LHCN-M2 (cell line): Measurements from ENCODE around the gene PAPPA. TPM values are rescaled to one million over a fixed set of nuclear protein-coding genes. Genes with fewer than 3 reads are reported as not detected.

Experiments used
- DNase-seq: peaks from one replicate; pipeline ENCODE4 v3.0.0-alpha.2; 2012; ENCODE audit warnings: low read depth
- total RNA-seq: library from RNA; depleted of rRNA; stranded (reverse); fragments of >200 nt; gene quantifications from 2 replicates; pipeline ENCODE4 v1.2.3, GENCODE V29; 2014

PAPPA gene
- total RNA-seq, 1 experiment from 2014 or later, result 3.0 TPM

DNA sequence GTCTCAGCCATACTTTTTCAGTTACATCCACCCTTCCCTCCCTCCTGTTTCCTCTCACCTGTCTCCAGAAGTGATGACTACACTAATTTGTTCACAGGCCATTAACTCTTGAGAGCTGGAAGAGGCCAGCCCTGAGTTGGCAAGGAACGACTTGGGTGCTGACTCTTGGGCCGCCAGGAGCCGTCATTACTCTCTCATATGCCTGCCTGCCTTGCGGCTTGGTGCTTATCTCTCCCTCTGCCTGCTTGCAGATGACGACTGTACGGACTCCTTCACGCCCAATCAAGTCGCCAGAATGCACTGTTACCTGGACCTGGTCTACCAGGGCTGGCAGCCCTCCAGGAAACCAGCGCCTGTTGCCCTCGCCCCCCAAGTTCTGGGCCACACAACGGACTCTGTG is 66.1 kb downstream of the PAPPA start:
- DNase-seq, result no peak

DNA sequence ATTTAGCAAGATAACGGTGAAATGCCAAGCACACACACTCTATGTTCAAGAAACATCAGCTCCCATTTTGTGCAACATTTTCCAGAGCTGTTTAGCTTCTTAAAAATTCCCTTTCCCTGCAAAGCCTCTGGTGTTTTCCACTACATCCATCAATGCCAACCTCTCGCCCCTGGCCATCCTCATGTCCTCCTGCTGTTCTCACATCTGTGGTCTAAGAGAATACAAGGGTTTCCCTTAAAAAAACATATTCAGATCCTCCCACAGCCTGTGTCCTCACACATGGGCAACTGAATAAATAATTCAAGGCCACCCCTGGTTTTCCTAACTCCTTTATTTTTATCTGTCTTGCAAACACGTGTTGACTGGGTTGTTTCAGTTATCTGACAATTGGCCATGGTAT is 70.3 kb downstream of the PAPPA start:
- DNase-seq, result peak; percentile 62

DNA sequence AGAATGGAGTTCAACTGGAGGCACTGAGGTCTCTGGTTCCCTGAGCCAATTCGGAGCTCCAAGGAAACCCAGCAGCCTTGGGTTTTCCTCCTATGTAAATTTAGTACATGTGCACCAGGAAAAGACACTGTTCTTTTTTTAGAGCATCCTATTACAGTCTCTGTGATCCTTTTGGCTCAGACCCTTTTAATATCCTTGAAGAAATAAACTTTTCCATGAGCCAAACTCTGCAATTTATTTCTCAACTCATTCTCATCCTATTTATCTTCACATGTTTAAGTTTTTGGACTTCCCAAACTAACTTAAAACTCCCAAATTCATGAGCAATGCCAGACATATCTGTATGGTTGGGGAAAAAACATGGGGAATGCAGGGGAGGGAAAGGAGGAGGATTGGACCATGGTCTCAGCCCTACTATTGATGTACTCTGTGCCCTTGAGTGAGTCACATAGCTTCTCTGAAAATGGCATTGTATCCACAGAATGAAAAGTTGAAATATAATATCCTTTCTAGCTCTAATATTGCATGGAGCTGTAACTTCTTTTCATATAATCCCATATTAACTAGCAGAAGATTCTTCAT is 76.6 kb downstream of the PAPPA start:
- no peak for DNase-seq

DNA sequence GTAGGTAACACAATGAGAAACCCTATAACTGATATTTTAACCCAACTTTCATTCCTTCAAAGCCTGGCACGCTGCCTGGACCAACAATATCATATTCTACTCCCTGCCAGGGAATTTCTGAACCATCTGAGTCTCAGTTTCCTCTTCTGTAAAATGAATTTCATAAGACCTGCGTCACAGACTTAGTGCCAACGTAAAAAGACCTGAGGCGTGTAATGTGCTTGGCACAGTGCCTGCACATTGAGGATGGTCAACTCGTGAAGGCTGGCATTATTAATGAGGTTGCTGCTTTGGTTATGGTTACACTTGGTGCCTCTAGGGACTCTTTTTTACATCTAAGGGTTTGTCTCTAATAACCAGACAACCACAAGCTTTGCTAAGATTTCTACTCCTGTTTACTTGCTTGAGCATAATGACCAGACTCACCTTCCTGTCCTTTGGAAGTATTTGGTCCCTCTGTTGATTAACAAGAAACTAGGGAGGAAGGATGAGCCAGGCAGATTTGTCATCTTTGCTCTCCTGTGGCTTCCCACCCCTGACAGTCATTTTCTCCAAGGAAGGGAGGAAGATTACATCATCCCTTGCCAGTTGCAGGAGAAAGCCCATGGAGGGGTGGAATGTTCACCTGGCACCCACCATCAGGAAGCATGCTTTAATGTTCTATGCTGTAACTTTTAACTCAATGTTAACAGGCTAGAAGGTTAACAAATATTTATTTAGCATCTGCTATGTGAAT is 79.0 kb downstream of the PAPPA start:
- peak; percentile 32 for DNase-seq

DNA sequence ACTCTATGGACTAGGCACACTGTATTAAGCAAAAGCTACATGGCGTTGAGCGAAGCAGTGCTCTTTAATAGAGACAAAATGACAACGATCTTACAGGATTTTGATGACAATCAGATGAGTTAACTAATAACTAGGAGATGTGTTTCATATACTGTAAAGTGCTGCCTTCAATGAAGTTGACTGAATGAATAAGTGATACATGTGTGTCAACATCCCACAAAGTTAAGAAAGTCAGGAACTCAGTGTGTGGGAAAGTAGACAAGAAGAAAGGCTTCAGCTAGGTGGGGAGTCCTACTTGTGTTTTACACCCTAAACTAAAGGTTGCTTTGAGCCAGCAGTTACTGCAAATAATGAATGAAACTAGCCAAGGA is 79.6 kb downstream of the PAPPA start:
- no peak for DNase-seq

DNA sequence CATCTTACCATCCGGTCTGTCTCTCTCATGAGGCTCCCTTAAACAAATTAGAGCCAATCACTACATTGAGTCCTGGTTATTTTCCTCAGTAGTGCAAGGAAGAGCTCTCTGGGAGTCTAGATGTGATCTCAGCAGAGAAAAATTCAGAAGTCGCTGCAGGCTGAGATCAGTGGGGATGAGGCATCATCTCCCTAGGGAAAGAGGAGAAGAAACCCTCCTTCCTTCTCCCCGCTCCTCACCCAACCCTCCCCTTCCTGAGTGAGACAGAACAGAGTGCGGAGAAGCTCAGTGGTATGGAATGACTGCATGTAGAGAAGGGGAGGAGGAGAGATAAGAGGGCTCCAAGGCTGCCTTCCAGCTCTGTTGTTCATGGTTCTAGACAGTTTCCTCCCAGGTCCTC is 80.5 kb downstream of the PAPPA start:
- DNase-seq, result peak; percentile 96

DNA sequence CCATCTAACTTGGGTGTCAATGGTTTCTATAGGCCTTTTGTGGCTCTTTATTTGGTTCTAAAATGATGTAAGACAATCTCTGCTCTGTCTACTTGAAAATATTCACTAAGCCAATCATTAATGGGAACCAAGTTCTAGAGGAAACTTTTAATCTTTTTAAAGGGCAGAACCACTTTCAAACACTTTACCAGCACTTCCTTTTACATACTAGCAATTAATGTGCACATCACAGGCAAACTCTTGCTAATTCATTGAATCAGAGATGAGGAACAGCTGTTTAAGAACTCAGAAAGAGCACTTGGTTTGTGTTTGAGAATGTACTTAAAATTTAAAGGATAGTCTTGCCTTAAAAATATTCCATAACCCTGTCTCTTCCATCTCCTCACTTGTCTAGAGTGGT is 83.4 kb downstream of the PAPPA start:
- DNase-seq, result peak; percentile 10

DNA sequence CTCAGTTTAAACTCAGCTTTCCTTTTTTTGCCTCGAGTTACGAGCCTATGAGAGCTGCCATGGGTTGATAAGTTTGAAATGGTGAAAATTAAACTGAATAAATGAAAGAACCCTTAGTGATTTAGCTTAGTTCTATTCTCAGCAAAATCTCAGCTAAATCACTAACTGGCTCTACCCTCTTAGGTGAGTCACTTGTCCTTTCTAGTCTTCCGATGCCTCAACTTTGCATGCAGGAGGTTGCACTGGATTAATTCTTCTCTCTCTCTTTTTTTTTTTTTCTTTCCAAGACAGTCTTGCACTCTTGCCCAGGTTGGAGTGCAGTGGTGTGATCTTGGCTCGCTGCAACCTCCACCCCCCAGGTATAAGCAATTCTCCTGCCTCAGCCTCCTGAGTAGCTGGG is 83.9 kb downstream of the PAPPA start:
- no peak for DNase-seq

DNA sequence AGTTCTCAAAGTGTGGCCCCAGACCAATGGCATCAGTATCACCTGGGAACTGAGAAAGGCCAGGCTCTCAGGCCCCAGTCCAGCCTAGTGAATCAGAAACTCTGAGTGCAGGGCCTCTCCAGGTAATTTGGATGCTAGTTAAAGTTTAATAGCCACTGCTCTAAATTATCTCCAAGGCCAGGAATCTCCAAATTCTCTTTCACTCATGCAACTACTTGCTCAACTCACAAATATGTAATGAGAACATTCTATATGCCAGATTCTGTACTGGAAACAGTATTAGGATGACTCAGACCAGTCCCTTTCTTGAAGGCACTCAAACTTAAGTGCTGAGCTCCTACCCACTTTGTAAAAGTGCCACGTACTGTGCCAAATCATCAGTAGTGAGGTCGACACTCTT is 84.6 kb downstream of the PAPPA start:
- peak; percentile 47 for DNase-seq

DNA sequence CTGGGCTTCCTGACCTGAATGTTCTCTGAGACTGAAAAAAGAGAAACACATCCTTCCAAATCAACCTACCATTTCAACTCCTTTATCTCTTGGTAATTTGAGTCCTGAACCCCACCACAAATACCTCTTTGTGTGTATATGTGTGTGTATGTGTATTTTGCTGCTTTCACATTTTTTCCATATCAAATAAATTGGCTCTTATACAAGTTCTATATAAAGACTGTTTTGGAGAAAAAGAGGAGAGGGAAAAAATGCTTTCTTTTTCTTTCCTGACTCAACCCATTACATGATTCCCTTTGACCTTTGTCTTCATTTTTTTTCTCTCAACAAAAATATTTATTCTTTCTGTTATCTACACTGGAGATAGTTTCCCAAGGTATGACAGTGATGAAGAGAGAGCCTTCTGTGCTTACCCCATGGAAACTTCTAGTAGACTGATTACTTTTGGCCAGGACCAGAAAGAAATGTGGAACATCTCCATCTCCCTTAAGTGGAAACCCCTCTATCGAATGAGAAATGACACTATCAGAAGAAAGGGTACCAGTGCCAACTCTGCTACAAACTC is 85.3 kb downstream of the PAPPA start:
- DNase-seq, result no peak

DNA sequence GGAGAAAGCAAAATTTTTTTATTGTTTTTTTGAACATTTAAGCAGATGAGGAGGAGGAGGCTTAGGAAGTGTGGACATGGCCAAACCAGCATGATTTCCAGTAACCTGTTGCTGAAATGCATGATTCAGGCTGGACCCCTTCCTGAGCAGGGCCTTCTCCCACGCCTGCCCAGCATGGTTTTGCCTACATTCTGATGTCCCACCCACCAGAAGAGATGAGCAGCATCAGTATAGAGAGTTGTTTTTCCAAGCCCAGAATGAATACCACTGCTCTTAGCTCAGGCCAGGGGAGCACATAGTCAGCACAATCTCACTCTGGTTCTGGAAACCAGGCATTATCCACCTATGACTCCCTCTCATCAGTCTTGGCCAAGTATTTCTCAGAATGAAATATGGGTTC is 90.1 kb downstream of the PAPPA start:
- no peak for DNase-seq

DNA sequence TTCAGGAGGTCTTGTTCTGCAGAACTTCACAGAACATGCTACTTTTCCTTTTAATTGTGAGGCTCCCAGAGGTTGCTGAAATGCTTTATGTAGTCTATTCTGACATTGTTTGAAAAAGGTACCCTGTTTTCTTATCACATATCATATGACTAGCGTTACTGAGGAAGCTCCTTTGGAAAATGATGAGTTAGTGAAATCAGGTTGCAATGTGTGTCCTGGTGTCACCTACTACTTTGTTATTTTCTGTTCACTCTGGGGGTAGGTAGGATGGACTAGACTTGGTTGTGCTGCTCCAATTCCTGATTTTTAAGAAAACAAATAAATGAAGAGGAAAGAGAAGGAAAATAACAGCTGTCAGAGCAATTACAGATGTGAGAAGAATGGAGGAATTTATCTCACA is 93.7 kb downstream of the PAPPA start:
- DNase-seq, result no peak

DNA sequence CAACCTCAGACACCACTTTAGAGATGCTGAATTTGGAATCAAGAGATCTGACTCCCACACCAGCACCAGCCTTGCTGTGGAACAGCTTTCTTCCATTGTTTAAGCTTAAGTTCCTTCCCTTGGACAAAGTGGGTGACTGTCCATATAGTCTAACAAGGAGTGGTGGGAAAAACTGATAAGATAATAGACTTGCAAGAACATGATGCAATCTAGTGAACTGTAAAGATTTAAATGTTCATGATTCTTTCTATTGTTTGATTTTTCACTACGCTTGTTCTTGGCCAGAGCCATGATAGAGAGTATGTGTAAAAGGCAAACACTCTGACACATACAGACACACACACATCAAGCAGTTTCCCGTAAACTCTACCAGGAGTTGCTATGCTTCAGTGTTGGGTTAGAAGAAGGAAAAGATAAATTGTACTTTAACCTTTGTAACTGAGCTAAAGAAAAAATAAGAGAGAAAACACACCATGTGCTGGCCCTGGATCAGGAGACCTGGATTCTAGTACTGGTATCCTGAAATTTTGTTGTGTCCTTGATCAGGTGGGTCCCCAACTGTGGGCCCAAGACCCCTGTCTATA is 94.3 kb downstream of the PAPPA start:
- no peak for DNase-seq

DNA sequence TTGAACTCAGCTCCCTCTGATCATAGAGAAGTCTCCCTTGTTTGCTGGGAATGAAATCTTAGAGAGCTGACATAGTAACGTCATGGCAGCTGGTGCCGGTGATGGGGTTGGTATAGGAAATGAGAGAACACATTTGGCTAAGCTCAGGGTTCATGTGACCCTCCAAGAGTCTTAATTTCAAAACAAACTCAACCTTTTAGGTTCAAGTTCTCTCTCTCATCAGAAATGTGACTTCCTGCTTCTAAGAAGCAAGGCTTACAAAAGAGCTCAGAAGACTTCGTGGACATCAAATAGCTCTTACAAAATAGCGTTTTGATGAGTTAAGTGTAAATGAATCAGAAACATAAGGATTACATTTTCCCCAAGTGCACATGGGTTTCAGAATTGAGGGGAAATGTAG is 97.3 kb downstream of the PAPPA start:
- no peak for DNase-seq

DNA sequence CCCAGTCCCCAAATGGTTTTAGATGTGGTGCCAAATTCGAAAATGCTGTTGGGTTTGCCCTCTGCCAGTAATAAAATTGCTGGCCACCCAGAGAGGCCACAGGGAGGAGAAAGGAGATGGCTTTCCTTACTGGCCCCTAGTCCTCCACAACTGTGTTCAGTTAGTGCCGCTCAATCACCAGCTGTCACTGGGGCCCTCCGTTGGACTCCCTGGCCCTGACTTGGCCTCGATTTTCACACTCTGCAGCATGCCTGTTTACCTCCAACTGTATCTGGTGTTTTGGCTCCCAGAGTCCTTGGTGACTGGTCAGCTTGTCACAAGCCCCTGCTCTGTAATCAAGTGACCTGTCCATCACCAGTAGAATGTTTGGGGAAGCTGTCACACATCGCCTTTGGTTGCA is 97.8 kb downstream of the PAPPA start:
- no peak for DNase-seq

DNA sequence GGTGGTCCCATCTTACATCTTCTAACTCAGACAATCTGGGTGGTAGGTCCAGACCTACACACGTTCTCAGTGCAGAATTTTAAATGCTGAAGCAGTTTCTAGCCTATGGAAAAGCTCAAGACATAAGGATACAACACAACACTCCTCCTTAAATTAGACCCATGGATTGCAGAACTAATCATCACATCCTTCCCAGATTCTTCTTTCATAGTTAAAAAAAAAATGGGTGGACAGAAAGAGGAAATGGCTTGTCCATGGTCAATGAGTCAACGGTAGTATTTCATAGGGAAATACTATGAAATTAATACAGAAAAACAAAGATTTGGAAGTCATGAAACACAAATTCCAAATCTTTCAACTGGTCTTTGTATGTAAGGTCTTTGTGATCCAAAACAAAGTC is 106.9 kb downstream of the PAPPA start:
- DNase-seq, result no peak

DNA sequence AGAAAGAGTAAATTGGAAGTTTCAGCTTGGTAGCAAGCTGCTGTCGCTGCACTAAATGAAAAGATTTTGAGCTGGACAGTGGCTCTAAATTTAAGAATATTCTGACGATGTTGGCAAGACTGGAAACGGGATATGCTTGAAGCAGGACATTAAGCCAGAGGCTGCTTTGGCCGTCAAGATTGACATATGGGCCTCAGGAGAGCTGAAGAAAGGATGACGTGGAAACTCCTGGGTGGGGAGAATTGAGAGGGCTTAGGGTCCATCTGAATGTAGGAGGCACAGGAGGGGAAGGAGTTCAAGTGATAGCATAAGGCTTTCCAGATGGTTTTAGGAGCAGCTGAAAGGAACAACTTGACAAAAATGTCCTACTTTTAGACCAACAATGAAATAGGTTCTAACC is 108.9 kb downstream of the PAPPA start:
- DNase-seq, result no peak

DNA sequence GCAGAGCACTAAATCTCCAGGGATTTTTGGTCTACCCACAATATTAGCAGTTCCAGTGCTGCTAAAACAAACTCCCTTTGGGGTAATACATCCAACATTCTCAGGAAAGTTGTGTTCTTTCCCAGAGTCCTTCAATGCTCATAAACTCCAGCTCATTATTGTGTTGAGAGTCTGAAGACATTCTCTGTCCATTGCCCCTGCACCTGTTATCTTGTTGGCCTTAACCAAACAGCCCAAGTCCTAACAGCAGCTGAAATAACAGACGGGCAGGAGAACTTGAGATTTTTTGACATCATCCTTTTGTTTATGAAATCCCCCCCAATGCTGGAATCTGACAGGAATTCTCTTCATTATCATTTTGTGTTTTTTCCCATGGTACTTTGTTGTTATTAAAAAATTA is 110.8 kb downstream of the PAPPA start:
- peak; percentile 98 for DNase-seq

DNA sequence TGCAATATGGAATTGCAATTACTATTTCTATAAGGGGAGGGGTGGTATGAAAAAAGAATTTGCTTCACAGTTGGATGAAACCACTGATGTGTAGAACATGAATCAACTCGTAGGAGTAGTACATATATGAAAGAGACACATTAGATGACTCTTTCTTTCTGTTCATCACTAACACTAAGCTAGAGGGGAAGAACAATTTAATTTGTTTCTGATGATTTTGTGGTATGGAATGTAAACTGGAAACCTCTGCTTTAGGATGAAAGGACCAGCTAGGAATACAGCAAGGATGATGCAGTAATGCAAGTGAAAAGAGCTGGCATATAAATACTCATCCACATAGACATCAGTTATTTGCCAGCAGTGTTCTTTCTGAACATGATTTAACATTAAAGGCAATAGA is 113.4 kb downstream of the PAPPA start:
- DNase-seq, result peak; percentile 50

DNA sequence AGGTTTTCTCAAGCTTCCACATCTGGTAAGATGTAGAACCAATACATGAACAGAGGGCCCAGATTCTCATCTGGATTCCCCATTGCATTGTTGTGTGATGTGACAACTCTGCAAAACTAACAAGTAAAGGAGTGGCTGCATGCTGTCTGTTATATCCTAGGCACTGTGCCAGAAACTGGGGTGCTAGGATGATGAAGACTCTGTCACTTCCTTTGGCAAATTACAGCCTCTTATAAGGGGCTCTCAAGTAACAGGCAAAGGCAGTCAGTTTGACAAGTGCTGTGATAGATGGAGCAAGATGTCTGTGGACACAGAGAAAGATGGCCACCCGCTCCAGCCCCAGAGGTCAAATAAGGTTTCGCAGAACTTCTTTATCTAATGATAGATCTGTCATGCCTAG is 115.7 kb downstream of the PAPPA start:
- peak; percentile 71 for DNase-seq

DNA sequence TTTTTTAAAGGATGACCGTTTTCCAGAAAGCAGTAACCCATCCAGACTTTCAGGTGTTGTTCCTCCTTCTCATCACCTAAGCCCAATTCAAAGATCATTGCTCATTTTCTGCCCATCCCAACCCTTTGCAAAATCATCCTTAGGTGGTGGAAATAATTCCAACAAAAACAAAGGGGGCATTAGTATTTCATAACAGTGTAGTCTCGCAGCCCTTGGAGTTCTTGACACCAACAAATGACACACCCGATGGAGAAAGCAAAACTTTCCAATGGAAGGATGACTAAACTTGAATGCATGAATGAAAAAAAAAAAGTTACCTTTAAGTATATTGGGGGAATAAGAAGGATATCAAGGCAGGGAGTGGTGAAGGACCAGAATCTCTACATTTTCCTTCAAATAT is 117.0 kb downstream of the PAPPA start:
- no peak for DNase-seq

DNA sequence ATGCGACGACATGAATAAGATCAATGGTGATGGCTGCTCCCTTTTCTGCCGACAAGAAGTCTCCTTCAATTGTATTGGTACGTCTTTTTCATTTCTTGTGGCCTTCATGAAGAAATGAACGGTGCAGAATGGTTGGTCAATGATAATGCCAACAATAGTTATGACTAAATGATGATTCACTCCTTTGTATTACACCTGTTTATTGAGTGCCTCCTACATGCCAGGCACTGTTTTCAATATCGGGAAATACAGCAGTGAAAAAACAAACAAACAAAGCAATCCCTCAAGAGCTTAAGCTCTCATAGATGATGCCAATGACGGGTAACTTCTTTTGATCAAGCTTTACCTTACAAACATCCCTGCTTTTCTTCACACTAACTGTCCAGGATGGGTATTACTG is 117.7 kb downstream of the PAPPA start:
- peak; percentile 26 for DNase-seq

DNA sequence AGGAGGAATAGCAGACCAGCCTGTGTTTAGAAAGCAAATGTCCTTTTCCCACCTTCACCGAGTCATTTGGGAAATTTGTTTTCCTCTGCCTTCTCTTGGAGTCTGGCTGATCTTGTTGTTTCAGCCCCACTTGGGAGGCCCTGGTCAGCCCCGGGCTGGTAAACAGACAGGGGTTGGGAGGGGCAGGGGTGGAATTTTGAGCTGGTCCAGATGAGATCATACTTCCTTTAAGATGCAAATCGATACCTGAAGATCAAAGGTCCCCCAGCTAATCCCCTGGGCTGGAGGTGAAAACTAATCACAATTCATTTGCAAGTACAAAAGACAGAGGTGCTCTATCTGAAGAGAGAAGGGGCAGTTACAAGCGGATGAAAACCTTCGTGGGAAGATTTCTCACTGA is 118.4 kb downstream of the PAPPA start:
- no peak for DNase-seq
